ENCODE measurements around the gene NFS1.

The NFS1 gene

GRCh38 chr20:35638751-35639150 lies 60.4 kb downstream of the NFS1 start:
- no peak for TF ChIP-seq CTCF (IDR thresholded peaks at IDR 0.05; ENCODE audit: control insufficient read depth, insufficient read depth, low read depth, low read length, missing control alignments)
- no peak for DNase-seq (ENCODE audit: low read depth)
- no peak overlapping the region for H3K4me3 ChIP-seq (ENCODE audit: control insufficient read depth, low read depth, low read length)

DNA sequence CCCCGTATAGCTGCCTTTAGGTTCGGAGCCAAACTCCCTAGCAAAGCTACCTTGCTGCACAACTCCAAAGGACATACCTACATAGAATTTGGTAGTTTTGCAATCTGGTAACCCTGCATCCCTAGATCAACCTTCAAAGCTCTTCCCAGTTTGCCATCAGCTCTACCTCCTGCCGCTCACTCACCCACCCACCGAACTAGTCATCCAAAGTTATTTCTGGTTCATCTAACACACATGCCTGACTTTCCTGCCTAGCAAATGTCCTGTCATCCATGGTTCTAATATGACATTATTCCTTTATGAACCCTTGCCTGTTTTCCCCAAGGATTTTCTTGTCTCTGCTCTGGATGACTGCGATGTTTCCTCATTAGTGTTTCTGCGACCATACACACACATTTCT lies 61.9 kb downstream of the NFS1 start:
- TF ChIP-seq CTCF (IDR thresholded peaks at IDR 0.05; ENCODE audit: control insufficient read depth, insufficient read depth, low read depth, low read length, missing control alignments) = no peak
- no peak for DNase-seq (ENCODE audit: low read depth)

GRCh38 chr20:35636095-35636494 lies 63.1 kb downstream of the NFS1 start:
- H3K4me3 ChIP-seq (ENCODE audit: control insufficient read depth, low read depth, low read length) = no peak overlapping the region
- no peak for TF ChIP-seq CTCF (IDR thresholded peaks at IDR 0.05; ENCODE audit: control insufficient read depth, insufficient read depth, low read depth, low read length, missing control alignments)
- DNase-seq (ENCODE audit: low read depth) = no peak

More for the DNA sequence above, 61.9 kb downstream of the NFS1 start:
- no peak overlapping the region for H3K4me3 ChIP-seq (ENCODE audit: control insufficient read depth, low read depth, low read length)

- H3K4me3 ChIP-seq (ENCODE audit: control insufficient read depth, low read depth, low read length) = no peak overlapping the region
- TF ChIP-seq CTCF (IDR thresholded peaks at IDR 0.05; ENCODE audit: control insufficient read depth, insufficient read depth, low read depth, low read length, missing control alignments) = no peak
- no peak for DNase-seq (ENCODE audit: low read depth)
Observed at GRCh38 chr20:35635652-35636051, 63.5 kb downstream of the NFS1 start.

DNA sequence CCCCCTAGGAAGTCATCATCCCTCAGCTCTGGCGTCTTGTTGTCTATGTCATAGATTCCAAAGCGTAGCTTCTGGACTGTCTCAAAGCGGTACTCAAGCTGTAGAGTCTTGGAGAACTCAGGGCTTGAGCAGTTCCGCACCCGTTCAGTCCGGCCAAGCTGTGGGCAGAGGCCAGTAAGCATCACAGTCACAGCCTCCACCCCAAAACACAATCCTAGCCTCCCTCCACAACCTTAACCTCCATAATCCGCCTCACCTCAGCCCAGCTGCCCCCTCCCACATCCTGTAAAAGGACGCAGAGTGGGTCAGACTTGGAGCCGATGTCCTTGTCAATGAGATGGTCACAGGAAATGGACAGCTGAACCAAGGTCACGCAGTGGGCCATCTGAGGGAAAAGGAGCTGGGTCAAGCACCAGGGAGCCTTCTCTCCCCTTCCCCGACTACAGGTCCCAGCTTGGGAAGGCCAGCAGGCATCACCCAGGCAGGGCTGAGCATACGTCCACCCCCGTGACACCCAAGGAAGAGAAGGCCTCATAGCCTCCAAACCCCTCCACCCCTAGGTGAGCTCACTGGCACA lies 66.5 kb downstream of the NFS1 start:
- no peak for TF ChIP-seq CTCF (IDR thresholded peaks at IDR 0.05; ENCODE audit: control insufficient read depth, insufficient read depth, low read depth, low read length, missing control alignments)
- H3K4me3 ChIP-seq (ENCODE audit: control insufficient read depth, low read depth, low read length) = no peak overlapping the region
- DNase-seq (ENCODE audit: low read depth) = no peak

- no peak overlapping the region for H3K4me3 ChIP-seq (ENCODE audit: control insufficient read depth, low read depth, low read length)
- DNase-seq (ENCODE audit: low read depth) = no peak
- TF ChIP-seq CTCF (IDR thresholded peaks at IDR 0.05; ENCODE audit: control insufficient read depth, insufficient read depth, low read depth, low read length, missing control alignments) = no peak
Observed at GRCh38 chr20:35630636-35631035, 68.5 kb downstream of the NFS1 start.

Data from AG09309 (cell line).